Osteoblast (primary cell): ENCODE measurements around the gene TRAF3IP3. TPM values are rescaled to one million over a fixed set of nuclear protein-coding genes. Genes with fewer than 3 reads are reported as not detected.

ENCODE experiments used
- DNase-seq: peaks from one replicate; pipeline ENCODE4 v3.0.0; 2011; ENCODE audit warnings: low spot score, mixed read lengths; ENCODE audit not compliant: insufficient read length; ENCODE audit errors: missing footprints
- H2AFZ ChIP-seq: 2 replicates; pipeline ENCODE4 v1.6.0; 2011; ENCODE audit warnings: mild to moderate bottlenecking, low read length
- H3K27ac ChIP-seq: 2 replicates; pipeline ENCODE4 v1.5.1; 2011; ENCODE audit warnings: mild to moderate bottlenecking, low read depth, low read length, moderate library complexity
- H3K27me3 ChIP-seq: 2 replicates; pipeline ENCODE4 v1.6.0; 2012; ENCODE audit warnings: mild to moderate bottlenecking, control low read depth, inconsistent platforms, low read length, moderate library complexity; ENCODE audit not compliant: insufficient read depth
- H3K36me3 ChIP-seq: 2 replicates; pipeline ENCODE4 v1.5.1; 2011; ENCODE audit warnings: mild to moderate bottlenecking, low read length, control low read depth, moderate library complexity; ENCODE audit not compliant: insufficient read depth
- H3K4me1 ChIP-seq: 2 replicates; pipeline ENCODE4 v1.5.1; 2011; ENCODE audit warnings: mild to moderate bottlenecking, low read length, control low read depth, moderate library complexity; ENCODE audit not compliant: insufficient read depth
- H3K4me2 ChIP-seq: 2 replicates; pipeline ENCODE4 v1.6.0; 2011; ENCODE audit warnings: mild to moderate bottlenecking, low read length; ENCODE audit not compliant: insufficient read depth
- H3K4me3 ChIP-seq: fragments of 200-600 bp; sonication (generic); 3 replicates; pipeline ENCODE4 v1.5.1; 2012; ENCODE audit warnings: mild to moderate bottlenecking, low read length, inconsistent platforms; ENCODE audit not compliant: insufficient read depth
- H3K79me2 ChIP-seq: 2 replicates; pipeline ENCODE4 v1.6.0; 2012; ENCODE audit warnings: mild to moderate bottlenecking, low read length, control low read depth, inconsistent platforms; ENCODE audit not compliant: insufficient read depth
- H3K9me3 ChIP-seq: 2 replicates; pipeline ENCODE4 v1.5.1; 2011; ENCODE audit warnings: low read depth, low read length, control low read depth
- H4K20me1 ChIP-seq: 2 replicates; pipeline ENCODE4 v1.6.0; 2012; ENCODE audit warnings: mild to moderate bottlenecking, low read length, control low read depth; ENCODE audit not compliant: insufficient read depth
- CTCF ChIP-seq: IDR thresholded peaks from 2 replicates; pipeline ENCODE4 v1.5.1; 2011; ENCODE audit warnings: mild to moderate bottlenecking, low read depth, low read length, moderate library complexity; ENCODE audit errors: extremely low read depth
- total RNA-seq: library from RNA; depleted of rRNA; stranded (reverse); fragments of >200 nt; gene quantifications from 2 replicates; pipeline ENCODE4 v1.2.3, GENCODE V29; 2012

TRAF3IP3 gene
- total RNA-seq, 1 donor = not detected

DNA sequence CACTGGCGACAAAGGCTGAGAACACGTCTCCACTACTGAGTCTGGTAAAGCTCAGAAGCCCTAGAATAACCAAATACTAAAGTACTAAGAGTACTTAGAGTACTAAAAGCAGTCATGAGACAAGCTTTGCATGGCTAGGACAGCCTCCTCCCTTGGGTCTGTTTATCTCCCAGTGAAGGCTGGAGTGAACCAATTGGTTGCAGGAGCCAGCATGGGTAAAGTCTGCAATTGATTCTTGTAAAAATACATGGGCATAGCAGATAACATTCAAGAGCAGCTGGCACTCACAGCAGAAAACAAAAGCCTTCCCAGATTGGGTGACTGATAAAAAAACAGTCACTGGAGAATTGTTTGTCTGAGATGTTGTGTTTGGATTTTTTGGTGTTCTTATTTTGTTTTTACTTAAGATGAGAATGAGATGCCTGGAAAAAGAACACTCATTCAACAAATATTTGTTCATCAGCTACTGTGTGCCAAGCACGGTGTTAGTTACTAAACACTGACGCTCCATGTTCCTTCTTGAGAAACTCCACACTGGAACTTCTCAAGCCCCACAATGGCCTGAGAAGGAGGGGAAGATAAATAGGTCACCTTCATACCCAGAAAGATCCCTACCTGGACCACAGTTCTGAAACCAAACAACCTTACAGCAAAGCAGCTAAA lies 46.4 kb downstream of the TRAF3IP3 start:
- DNase-seq = no peak
- H4K20me1 ChIP-seq = no peaks in the 10 kb centered on the region
- H3K27ac ChIP-seq = no peak overlapping the region
- H3K27me3 ChIP-seq = peaks cover 11% of the 10 kb centered on the region
- no peaks in the 10 kb centered on the region for H3K36me3 ChIP-seq
- peak overlapping the region; percentile 16 for H2AFZ ChIP-seq
- H3K4me1 ChIP-seq = peaks cover 21% of the 10 kb centered on the region
- no peak overlapping the region for H3K4me3 ChIP-seq
- no peaks in the 10 kb centered on the region for H3K9me3 ChIP-seq
- no peak for TF ChIP-seq CTCF
- no peak overlapping the region for H3K4me2 ChIP-seq
- no peaks in the 10 kb centered on the region for H3K79me2 ChIP-seq

DNA sequence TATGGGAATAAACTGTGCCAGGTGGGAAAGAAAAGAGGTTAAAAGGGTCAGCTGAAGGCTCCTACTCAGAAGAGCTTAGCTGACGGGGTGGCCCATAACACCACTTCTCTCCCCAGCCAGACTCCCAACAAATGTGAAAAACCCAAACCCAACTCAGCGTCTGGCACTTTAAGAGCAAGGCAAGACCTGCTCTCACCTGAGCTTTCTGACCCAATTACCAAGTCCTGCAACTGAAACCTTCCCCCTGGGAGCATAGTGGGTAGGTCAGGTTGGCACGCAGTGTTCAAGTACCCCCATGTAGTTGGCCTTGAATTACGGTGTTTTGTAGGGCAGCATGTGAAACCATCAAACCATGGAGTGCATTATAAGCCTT lies 46.9 kb downstream of the TRAF3IP3 start:
- Histone ChIP-seq H3K36me3 (no peaks in the 10 kb centered on the region), H3K4me1 (peaks cover 26% of the 10 kb centered on the region), H3K79me2 (no peaks in the 10 kb centered on the region), H4K20me1 (no peaks in the 10 kb centered on the region), H3K9me3 (no peaks in the 10 kb centered on the region), H3K27me3 (peaks cover 11% of the 10 kb centered on the region), H3K27ac (no peak overlapping the region), H2AFZ (no peak overlapping the region), H3K4me3 (no peak overlapping the region), H3K4me2 (no peak overlapping the region)
- no peak for TF ChIP-seq CTCF
- no peak for DNase-seq

- Histone ChIP-seq H3K79me2 (no peaks in the 10 kb centered on the region), H3K4me2 (no peak overlapping the region), H3K4me3 (no peak overlapping the region), H3K27ac (no peak overlapping the region), H3K27me3 (peaks cover 11% of the 10 kb centered on the region), H3K4me1 (peaks cover 30% of the 10 kb centered on the region), H3K36me3 (no peaks in the 10 kb centered on the region), H2AFZ (no peak overlapping the region), H4K20me1 (no peaks in the 10 kb centered on the region), H3K9me3 (no peaks in the 10 kb centered on the region)
- DNase-seq = no peak
- no peak for TF ChIP-seq CTCF
Observed at GRCh38 chr1:209803568-209803967, 47.7 kb downstream of the TRAF3IP3 start.

DNA sequence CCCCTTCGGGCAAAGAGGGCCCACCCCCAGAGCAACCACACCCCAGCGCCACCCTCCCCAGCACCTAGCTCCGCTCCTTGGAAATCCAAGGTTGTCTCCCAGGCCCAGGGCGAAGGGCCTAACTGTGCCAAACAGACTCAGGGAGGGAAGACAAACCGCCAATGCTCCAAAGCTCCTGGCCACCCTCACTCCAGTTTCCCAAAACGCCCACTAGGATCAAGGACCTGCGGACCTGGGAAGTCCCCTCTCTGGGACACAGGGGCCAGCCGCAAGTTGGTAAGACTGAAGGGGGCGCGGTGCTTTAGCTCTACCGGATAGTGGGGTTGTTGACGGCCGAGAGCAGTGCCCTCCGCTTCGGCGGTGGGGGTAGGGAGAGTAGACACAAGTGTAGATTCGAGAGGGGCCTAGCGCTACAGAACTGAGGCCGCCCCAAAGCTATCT lies 49.5 kb downstream of the TRAF3IP3 start:
- Histone ChIP-seq H3K36me3 (no peaks in the 10 kb centered on the region), H3K79me2 (no peaks in the 10 kb centered on the region), H4K20me1 (no peaks in the 10 kb centered on the region), H2AFZ (peak overlapping the region; percentile 97), H3K4me1 (peaks cover 32% of the 10 kb centered on the region), H3K9me3 (no peaks in the 10 kb centered on the region), H3K27me3 (peaks cover 11% of the 10 kb centered on the region), H3K4me2 (no peak overlapping the region), H3K4me3 (peak overlapping the region; percentile 71), H3K27ac (no peak overlapping the region)
- no peak for DNase-seq
- no peak for TF ChIP-seq CTCF
